Stimulated activated CD4-positive, alpha-beta T cell treated with anti-CD3 and anti-CD28 coated beads, Interleukin-4, amount 100 ng/mL, for 1 hour (primary cell): ENCODE data around the gene PGR.

Experiments used
- DNase-seq: peaks from one replicate; pipeline ENCODE4 v3.0.0-alpha.2; 2020

The PGR gene

GRCh38 chr11:101129203-101129943, at the start of gene PGR:
PGR (minus strand) TSS chr11:101129813; CDS start chr11:101129070, 743 bp downstream.
- no peak for DNase-seq

- DNase-seq = no peak
Measured at GRCh38 chr11:101176381-101176780, 46.8 kb upstream of the PGR start.

GRCh38 chr11:101169944-101170343, 40.3 kb upstream of the PGR start:
- DNase-seq = no peak

GRCh38 chr11:101166038-101166437, 36.4 kb upstream of the PGR start:
- no peak for DNase-seq

- DNase-seq = no peak
Measured at GRCh38 chr11:101158119-101158518, 28.5 kb upstream of the PGR start.

DNA sequence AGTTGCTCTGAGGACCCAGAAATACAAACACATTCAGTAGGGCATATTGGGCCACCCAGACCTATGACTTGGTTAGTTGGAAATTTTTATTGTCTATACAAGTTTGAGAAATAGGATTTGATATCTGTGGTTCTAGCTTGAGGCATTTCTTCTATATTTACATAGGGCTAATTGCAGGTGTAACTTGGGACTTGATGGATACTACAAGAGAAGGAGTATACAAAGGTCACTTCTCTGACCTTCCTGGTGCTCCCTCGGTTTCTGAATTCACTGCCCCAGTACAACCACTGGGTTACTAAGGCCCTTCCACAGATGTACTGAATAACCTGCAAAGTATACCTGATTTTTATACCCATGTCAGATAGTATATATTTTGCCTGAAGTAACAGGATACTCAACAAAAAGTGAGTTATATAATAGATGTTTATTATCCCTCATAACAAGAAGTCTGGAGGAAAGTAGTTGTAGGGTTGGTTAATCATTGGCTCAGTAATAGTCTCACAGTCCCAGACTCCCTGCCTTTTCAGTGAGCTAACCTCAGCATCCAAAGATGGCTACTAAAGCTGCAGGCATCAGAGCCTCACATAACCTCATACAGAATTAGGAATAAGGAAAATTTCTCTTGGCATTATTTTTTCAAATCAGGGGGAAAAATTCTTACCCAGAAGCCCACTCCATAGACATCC, 8.8 kb upstream of the PGR start:
- no peak for DNase-seq

GRCh38 chr11:101133190-101133589, 3.6 kb upstream of the PGR start:
- DNase-seq = no peak

DNA sequence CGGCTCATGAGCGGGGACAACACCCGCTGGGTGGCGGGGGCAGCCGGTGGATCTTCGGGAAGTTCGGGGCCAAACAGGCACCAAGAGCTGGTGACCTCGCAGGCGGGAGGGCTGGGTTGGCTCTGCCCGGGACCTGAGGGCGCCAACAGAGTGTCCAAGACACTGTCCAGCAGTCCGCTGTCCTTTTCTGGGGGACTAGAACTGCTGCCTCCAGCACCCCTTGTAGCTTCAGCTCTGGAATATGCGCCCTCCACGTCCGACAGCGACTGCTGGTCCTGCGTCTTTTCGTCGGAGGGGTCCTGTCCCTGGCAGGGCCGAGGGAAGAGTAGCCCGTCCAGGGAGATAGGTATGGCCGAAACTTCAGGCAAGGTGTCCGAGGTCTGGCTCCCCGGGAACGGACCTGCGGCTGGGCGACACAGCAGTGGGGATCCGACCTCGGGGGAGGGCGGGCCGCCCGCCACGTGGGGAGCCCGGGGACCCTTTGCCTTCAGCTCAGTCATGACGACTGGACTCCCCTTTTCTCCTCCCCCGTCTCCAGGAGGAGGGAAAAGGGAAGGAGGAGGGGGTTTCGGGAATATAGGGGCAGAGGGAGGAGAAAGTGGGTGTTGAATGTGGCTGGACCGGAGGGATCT, 926 bp downstream of the PGR start:
- DNase-seq = no peak

DNA sequence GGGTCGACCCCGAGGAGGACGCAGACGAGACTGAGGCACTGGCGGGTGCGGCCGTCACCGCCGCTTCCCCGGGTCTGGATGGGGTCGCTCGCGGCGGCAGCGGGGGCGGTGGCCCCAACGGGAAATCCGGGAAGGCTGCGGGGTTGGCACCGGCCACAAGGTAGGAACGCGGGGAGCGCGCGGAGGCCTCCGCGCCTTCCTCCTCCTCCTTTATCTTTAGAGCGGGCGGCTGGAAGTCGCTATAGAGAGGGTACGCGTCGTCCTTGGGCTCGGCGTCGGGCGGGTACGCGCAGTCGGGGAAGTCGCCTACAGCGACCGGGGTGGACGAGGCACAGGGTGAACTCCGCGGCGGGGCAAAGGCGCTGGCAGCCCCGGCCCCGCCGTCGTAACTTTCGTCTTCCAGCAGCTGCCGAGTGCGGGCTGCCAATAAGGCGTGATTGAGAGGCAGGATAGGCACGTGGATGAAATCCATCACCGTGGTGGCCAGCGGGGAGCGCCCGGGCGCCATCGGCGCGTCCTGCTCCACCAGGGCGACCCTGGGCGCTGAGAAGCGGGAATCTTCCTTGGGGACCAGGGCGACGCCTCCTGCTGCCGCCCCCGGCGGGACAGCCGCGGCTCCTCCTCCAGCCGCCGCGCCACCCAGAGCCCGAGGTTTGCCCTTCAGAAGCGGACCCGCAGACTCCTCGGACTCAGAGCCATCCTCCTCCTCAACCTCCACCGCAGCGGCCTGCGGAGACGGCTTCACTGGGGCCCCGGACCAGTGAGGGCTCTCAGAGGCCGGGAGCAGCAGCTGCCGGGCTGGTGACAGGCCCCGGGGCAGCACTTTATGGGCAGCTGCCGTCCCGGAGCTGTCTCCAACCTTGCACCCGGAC, 1.7 kb downstream of the PGR start:
- DNase-seq = no peak

DNA sequence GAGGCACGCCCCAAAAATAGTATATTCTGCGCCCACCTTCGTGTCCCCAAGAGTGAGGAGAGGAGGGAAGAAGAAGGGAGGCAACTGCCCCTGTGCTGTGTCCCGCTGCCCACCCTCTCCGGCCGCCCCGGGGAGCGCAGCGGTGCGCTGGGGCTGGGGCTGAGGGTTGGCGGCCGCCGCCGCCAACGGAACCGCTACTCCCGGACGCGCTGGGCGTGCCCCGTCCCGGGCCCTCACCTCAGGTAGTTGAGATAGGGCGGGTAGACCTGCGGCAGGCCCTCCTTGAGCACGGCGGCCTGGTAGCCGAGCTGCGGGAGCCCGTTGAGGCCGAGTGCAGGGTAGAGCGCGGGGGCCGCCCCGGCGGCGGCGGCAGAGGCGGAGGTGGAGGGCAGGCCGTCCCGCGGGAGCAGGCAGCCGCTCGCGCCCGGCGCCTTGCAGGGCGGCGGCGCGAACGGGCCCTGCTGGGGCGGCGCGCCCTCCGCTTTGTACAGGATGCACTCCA, 2.4 kb downstream of the PGR start:
- DNase-seq = no peak

- DNase-seq = no peak
Measured at GRCh38 chr11:101126551-101127196, 2.9 kb downstream of the PGR start.

DNA sequence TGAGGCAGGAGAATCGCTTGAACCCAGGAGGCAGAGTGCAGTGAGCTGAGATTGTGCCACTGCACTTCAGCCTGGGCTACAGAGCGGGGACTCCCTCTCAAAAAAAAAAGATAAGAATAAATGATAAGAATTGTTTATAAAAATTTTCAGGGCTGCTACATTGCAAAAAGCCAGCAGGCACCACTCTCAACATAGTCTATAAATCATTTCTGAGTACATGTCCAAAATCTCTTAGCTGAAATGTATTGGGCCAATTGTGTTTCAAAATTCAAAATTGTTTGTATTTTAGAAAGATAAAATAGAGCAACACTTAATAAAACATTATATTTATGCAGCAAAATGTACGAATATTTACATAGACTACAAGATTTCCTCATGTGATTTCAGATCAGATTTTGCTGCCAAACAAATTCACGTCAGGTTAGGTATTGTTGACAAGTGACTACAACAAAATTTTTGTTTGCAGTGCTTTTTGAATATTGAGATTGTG, 13.9 kb downstream of the PGR start:
- DNase-seq = no peak

- DNase-seq = no peak
Measured at GRCh38 chr11:101113540-101113939, 16.1 kb downstream of the PGR start.

DNA sequence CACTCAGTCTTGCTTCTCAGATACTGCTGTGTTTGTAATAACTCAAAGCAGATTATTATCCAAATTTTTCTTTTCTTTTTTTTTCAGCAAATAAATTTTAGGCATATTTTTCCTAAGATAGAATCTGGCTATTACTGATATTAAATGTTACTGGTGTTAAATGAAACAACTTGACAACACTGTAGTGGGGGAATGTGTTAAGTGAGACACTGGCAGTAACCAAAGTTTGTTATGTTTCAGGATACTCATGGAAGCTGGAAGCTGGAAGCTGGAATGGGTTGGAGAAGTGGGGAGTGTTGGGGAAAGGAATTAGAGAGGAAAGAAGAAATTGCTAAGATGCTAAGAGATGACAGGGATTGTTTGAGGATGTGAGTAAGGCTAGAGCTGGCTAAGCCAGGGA, 24.9 kb downstream of the PGR start:
- no peak for DNase-seq

GRCh38 chr11:101103433-101103832, 26.2 kb downstream of the PGR start:
- DNase-seq = no peak

GRCh38 chr11:101100601-101101000, 29.0 kb downstream of the PGR start:
- no peak for DNase-seq

GRCh38 chr11:101096036-101096704, 33.4 kb downstream of the PGR start:
- DNase-seq = no peak

- no peak for DNase-seq
Measured at GRCh38 chr11:101091781-101092180, 37.8 kb downstream of the PGR start.

- no peak for DNase-seq
Measured at GRCh38 chr11:101090679-101091270, 38.8 kb downstream of the PGR start.

GRCh38 chr11:101083335-101083734, 46.3 kb downstream of the PGR start:
- DNase-seq = no peak

GRCh38 chr11:101082813-101083212, 46.8 kb downstream of the PGR start:
- no peak for DNase-seq
